Naive B cell (primary cell): ENCODE measurements around the gene C2orf76. TPM values are rescaled to one million over a fixed set of nuclear protein-coding genes. Genes with fewer than 3 reads are reported as not detected.

ENCODE experiments used
- ATAC-seq, 2 donors: fragments of 150-1000 bp; cut with Tn5 transposase; 2 replicates each; pipeline ENCODE4 v1.10.0; 2021; ENCODE audit warnings: low read depth in 2 of 2, mild to moderate bottlenecking in 2 of 2, moderate library complexity in 2 of 2
- DNase-seq: peaks from one replicate; pipeline ENCODE4 v3.0.0; 2022
- H3K27ac Mint-ChIP-seq, 6 donors: one replicate each; pipeline ENCODE4 v1.8.0; 2020 to 2022; ENCODE audit warnings: mild to moderate bottlenecking in 6 of 6, mixed read lengths in 6 of 6, moderate library complexity in 5 of 6, inconsistent platforms in 2 of 6
- H3K27me3 Mint-ChIP-seq, 3 donors: one replicate each; pipeline ENCODE4 v1.8.0; 2021 to 2022; ENCODE audit warnings: mixed read lengths in 3 of 3, mild to moderate bottlenecking in 1 of 3
- H3K36me3 Mint-ChIP-seq, 2 donors: one replicate each; pipeline ENCODE4 v1.8.0; 2020 to 2022; ENCODE audit warnings: mixed read lengths in 2 of 2, inconsistent platforms in 1 of 2, mild to moderate bottlenecking in 1 of 2
- H3K4me1 Mint-ChIP-seq, 3 donors: one replicate each; pipeline ENCODE4 v1.8.0; 2020 to 2022; ENCODE audit warnings: mixed read lengths in 3 of 3, inconsistent platforms in 1 of 3, mild to moderate bottlenecking in 1 of 3, moderate library complexity in 1 of 3
- H3K4me3 Mint-ChIP-seq, 8 donors: one replicate each; pipeline ENCODE4 v1.8.0; 2020 to 2022; ENCODE audit warnings: mild to moderate bottlenecking in 8 of 8, mixed read lengths in 8 of 8, moderate library complexity in 8 of 8, inconsistent platforms in 2 of 8
- H3K9me3 Mint-ChIP-seq, 7 donors: one replicate each; pipeline ENCODE4 v1.8.0; 2020 to 2022; ENCODE audit warnings: mixed read lengths in 7 of 7, mild to moderate bottlenecking in 5 of 7, inconsistent platforms in 2 of 7, moderate library complexity in 1 of 7
- polyA plus RNA-seq, 6 donors: library from polyadenylated mRNA; unstranded; fragments of 300-500 nt; fragmentation: Illumina TruSeq; gene quantifications; one replicate each; pipeline ENCODE4 v1.2.3, GENCODE V29; 2021; ENCODE audit warnings: low read depth in 6 of 6

The C2orf76 gene
- polyA plus RNA-seq, 6 donors from 2014 or later: 19.2 to 29.0 (median 25.2) TPM

DNA sequence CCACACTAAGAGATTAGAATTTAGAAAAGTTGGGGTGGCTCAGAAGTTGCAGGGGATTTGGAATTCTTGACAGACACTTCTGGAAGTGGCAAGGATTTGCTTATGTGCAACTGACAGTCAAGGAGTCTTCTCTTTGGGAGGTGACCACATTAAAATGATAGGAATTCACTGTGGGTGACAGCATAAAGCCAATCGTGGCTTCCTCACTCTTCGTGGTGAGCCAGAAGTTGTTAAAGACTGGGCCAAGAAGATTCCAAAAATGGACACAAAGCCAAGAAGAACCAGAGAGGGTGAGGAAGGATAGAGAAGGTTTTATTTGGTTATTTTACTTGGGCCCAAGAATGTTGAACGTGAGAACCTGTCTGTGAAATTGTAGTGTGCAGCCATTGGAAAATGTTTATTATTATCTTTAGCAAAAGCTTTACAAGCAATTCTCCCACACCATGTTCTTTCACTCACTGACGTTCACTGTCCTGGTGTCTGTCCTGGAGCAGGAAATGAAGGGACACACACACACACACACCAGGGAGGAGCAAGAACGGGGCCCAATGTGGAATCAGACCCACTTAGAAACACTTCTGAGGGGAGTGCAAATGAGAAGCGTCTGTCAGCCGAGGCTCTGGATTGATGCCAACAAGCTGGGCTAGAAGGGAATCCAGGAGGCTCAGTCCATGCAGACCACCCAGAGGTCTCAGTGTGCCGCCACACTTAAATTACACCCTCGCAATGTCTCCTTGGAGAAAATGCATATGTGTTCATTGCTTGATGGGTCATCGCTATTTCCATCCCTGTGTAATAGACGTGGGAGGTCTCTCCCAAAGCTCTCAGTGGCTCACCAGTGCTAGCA lies 105.8 kb downstream of the C2orf76 start:
- Mint-ChIP-seq H3K27ac (no peak overlapping the region), H3K36me3 (no peaks in the 10 kb centered on the region), H3K9me3 (no peaks in the 10 kb centered on the region), H3K4me1 (no peaks in the 10 kb centered on the region), H3K27me3 (peaks cover 0 to 3% (median 0%) of the 10 kb centered on the region in 3 donors), H3K4me3 (peak overlapping the region in 1 of 8 donors; percentile 1)
- DNase-seq: no peak
- ATAC-seq: no peak

DNA sequence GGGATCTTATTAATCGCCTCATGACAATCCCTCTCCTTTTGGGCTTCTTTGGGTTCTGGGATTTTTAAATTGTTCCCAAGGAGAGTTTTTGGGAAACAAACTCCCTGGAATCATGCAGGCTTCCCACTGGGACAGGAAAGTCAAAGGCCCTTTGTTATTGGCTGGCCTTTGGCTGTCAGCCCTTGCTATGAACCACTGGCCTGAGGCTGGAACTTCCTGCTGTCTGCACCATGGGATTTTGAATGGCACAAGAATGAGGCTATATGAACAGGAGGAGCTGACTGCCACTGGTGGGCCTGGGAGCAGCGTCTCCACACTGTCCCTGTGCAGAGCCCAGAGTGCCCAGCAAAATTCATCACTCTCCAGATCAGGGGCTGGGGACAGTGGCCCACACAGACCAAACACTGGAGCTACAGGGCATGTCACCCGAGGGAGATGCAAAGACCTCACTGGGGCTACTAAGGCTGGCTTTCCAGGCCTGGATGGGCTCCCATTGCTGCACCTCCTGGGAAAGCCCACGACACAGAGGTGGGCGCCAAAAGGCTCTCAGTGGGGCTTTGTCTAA lies 107.3 kb downstream of the C2orf76 start:
- no peaks in the 10 kb centered on the region for H3K9me3 Mint-ChIP-seq
- H3K4me3 Mint-ChIP-seq: no peak overlapping the region
- H3K27me3 Mint-ChIP-seq: peaks cover 0 to 3% (median 0%) of the 10 kb centered on the region in 3 donors
- no peaks in the 10 kb centered on the region for H3K4me1 Mint-ChIP-seq
- no peaks in the 10 kb centered on the region for H3K36me3 Mint-ChIP-seq
- DNase-seq (no peak), ATAC-seq (no peak)
- no peak overlapping the region for H3K27ac Mint-ChIP-seq

DNA sequence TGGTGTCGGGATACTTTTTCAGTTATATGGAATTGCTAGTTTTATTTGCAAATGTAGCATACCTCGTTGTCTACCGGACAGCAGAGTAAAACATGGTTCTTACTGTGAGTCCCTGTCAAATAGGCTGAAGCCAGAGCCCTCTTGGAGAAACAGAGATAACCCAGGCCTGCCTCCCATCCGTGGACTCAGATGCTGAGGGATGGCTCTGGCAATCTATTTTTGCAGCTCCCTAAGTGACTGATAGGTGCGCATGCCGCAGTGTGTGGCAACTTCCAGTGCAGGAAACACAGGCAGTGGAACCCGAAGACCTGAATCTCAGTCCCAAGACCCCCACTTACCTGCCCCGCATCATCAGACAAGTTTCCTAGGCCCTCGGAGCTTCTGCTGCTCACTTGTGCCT lies 109.4 kb downstream of the C2orf76 start:
- DNase-seq (no peak), ATAC-seq (no peak)
- Mint-ChIP-seq H3K4me1 (no peaks in the 10 kb centered on the region), H3K4me3 (no peak overlapping the region), H3K27ac (no peak overlapping the region), H3K27me3 (no peaks in the 10 kb centered on the region), H3K36me3 (no peaks in the 10 kb centered on the region), H3K9me3 (no peaks in the 10 kb centered on the region)

DNA sequence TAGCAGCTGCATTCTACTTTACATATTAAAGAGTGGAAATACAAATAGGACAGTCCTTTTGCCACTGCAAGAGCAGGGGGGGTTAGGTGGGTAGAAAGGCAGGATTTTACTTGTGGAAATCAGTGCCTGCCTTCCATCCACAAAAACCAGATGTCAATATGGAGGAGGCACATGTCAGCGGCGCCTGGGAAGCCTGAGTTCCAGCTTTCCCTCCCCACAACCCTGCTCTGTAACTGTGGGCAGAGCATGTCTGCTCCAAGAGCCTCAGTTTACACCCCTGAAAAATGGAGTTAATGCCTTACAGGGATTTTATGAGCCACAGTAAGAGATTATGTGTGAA lies 110.1 kb downstream of the C2orf76 start:
- no peaks in the 10 kb centered on the region for H3K9me3 Mint-ChIP-seq
- no peaks in the 10 kb centered on the region for H3K27me3 Mint-ChIP-seq
- no peak overlapping the region for H3K27ac Mint-ChIP-seq
- no peaks in the 10 kb centered on the region for H3K4me1 Mint-ChIP-seq
- H3K36me3 Mint-ChIP-seq: no peaks in the 10 kb centered on the region
- DNase-seq (no peak), ATAC-seq (no peak)
- H3K4me3 Mint-ChIP-seq: no peak overlapping the region

DNA sequence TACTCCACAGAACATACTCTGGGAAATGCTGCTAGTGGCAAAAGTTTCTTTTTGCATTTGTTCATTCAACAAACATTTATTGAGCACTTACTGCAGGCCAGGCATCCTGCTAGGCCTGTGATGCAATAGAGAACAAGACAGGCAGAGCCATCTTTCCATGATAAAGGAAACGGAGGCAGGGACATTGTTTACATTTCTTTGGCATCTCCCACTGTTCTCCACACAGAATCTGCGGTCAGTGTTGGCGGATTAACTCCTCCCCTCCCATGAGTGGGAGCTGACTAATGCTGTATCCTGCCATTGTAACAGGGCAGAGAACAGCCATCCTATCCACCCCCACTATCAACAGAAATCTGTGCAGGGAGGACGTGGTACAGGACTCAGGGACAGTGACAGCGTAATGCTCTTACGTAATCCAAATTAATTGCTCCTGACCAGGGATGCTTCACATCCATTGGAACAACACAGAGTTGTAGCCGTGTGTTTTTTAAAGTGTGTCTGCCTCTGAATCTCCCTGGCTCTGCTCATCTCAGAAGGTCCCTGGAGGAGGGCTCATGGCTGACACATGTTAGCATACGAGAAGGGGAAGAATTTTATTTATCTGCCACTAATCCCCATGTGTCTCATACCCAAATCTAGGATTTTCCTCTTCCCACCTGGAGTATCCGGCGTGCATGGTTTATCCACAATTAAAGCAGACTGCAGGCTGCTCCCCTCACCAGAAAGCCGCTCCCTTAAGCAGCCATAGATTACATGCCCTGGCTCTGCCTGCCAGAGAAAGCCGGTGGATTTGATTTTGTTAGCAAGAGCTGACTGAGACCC lies 110.7 kb downstream of the C2orf76 start:
- no peak overlapping the region for H3K27ac Mint-ChIP-seq
- H3K4me1 Mint-ChIP-seq: no peaks in the 10 kb centered on the region
- ATAC-seq (no peak), DNase-seq (no peak)
- no peak overlapping the region for H3K4me3 Mint-ChIP-seq
- no peaks in the 10 kb centered on the region for H3K9me3 Mint-ChIP-seq
- no peaks in the 10 kb centered on the region for H3K36me3 Mint-ChIP-seq
- no peaks in the 10 kb centered on the region for H3K27me3 Mint-ChIP-seq

DNA sequence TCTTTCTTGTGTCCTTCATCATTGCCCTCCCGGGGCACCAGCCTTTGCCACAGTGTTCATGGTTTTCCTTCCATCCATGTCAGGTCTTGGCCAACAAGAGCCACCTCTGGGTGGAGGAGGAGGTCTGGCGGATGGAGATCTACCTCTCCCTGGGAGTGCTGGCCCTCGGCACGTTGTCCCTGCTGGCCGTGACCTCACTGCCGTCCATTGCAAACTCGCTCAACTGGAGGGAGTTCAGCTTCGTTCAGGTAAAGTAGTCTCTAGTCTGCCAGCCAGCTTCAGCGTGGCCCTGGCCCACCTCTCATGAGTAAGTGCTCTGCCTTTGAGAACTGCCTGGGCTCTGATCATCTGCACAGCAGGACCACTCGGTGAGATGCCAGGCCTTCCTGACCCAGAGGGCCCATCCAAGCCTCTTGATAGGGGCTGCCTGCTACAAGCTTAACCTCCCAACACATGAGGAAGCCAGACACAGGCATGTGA lies 112.0 kb downstream of the C2orf76 start:
- no peak overlapping the region for H3K4me3 Mint-ChIP-seq
- no peak for DNase-seq
- no peak for ATAC-seq
- H3K9me3 Mint-ChIP-seq: no peaks in the 10 kb centered on the region
- H3K4me1 Mint-ChIP-seq: no peaks in the 10 kb centered on the region
- H3K27ac Mint-ChIP-seq: no peak overlapping the region
- peaks cover 0 to 5% (median 0%) of the 10 kb centered on the region in 3 donors for H3K27me3 Mint-ChIP-seq
- no peaks in the 10 kb centered on the region for H3K36me3 Mint-ChIP-seq

DNA sequence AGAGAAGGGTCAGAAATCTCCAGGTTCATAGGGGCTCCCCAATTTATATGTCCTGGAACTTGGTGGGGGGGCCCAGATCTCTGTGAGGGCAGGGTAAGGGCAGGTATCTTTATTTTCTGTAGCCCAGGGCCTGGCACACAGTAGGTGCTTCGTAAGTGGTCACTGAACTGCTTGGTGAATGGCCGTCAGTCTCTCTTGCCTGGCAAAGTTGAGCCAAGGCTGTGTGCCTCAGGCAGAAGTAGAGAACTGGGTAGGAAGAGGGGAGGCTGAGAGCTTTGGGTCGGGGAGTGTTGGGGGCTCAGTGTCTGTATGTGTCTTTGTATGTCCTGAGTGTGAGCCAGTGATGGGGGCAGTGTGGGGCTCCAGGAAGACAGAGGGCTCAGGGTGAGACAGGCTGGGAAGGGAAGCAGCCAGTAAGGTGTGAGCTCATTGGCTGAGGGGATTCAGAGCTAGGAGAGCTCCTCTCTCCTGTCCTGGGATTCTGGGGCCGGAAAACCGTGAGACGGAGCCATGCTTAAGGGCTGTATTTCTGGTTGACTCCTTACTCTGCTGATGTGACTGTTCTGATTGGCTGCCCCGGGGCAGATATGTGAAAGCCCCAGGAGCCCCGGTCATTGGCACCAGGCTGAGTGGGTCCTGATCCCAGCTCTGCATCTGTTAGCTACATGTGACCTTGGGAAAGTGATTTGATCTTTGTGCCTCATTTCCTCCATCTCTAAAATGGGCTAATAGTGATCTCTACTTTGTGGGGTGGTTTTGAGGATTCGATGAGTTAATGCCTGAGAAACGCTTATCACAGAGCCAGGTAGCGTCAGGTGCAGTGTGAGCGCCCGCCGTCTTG lies 112.7 kb downstream of the C2orf76 start:
- ATAC-seq (no peak), DNase-seq (no peak)
- Mint-ChIP-seq H3K27ac (peak overlapping the region in 1 of 6 donors; percentile 81), H3K36me3 (no peaks in the 10 kb centered on the region), H3K27me3 (peaks cover 0 to 5% (median 0%) of the 10 kb centered on the region in 3 donors), H3K4me3 (no peak overlapping the region), H3K4me1 (no peaks in the 10 kb centered on the region), H3K9me3 (no peaks in the 10 kb centered on the region)

DNA sequence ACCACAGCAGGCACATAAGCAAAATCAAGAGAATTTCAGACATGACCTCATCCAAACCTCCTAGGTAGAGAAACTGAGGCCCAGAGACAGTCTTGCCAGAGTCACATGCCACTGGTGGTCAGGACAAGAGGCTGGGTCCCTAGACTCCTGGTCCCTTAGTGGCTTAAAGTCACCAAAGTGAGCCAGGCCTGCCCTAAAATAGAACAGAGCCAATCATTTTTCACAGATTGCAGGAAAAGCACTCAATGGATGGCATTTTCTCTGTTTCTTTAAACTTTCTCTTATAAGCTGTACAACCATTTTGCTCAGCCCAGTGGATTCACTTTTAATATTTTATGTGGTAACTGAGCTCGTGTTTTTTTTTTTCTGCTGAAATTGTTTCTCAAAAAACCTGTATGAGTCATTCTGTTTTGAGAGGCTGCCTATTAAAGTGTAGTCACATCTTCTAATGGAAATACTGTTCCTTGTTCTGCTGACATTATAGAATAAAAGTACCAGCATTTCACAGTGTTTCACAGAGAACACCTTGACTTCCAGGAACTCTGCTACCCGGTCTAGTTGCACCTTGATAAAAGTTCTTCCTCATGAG lies 113.4 kb downstream of the C2orf76 start:
- H3K4me3 Mint-ChIP-seq: no peak overlapping the region
- no peak overlapping the region for H3K27ac Mint-ChIP-seq
- ATAC-seq (no peak), DNase-seq (no peak)
- H3K36me3 Mint-ChIP-seq: no peaks in the 10 kb centered on the region
- H3K4me1 Mint-ChIP-seq: peaks cover 0 to 2% (median 0%) of the 10 kb centered on the region in 3 donors
- peaks cover 0 to 5% (median 0%) of the 10 kb centered on the region in 3 donors for H3K27me3 Mint-ChIP-seq
- H3K9me3 Mint-ChIP-seq: no peaks in the 10 kb centered on the region

Other genes starting within 250 kb of the C2orf76 start
- gene C1QL2, start 208.1 kb downstream of the C2orf76 start, polyA plus RNA-seq: not detected
- gene STEAP3, start 143.0 kb downstream of the C2orf76 start, polyA plus RNA-seq: 1 to 10 TPM in 1 of 6 donors, under 1 TPM in 2, not detected in 3; 0.49 to 1.2 (median 0.77) TPM
- 100 to 1,000 TPM; 567 to 670 (median 595) TPM for gene DBI, start 143 bp upstream of the C2orf76 start, polyA plus RNA-seq
- not detected for gene TMEM37, start 65.0 kb upstream of the C2orf76 start, polyA plus RNA-seq
- gene SCTR, start 157.6 kb upstream of the C2orf76 start, polyA plus RNA-seq: not detected
- gene CFAP221, start 177.6 kb upstream of the C2orf76 start, polyA plus RNA-seq: not detected